Pancreas (tissue), 10 donors: ENCODE results near the gene ADCY5. TPM values are rescaled to one million over a fixed set of nuclear protein-coding genes. Genes with fewer than 3 reads are reported as not detected.
A peak's percentile ranks its signal among the peaks of the same experiment; 100 is the strongest.

Source experiments
- ATAC-seq, 4 donors: fragments of 200-7000 bp; cut with Tn5 transposase; one replicate each; pipeline versions ENCODE4 v1.8.0 to v1.9.1; 2020; ENCODE audit warnings: mild to moderate bottlenecking in 4 of 4, moderate library complexity in 4 of 4
- DNase-seq, 6 donors: peaks; one replicate each; pipeline ENCODE4 v3.0.0-alpha.2; 2020
- FAIRE-seq: peaks from 2 replicates; lab custom pipeline; 2012; peaks lifted over from hg19 to GRCh38; lab: Jason Lieb, UNC
- H3K27ac ChIP-seq, 4 donors: fragments of 200-600 bp; sonication (generic); 1 replicate in 3 of 4; 2 replicates in 1 of 4; pipeline versions ENCODE4 v1.5.0 to v1.8.0; 2020
- H3K27me3 ChIP-seq, 4 donors: fragments of 200-600 bp; one replicate each; pipeline ENCODE4 v1.8.0; 2021
- H3K36me3 ChIP-seq, 3 donors: fragments of 200-600 bp; sonication (generic) in 1 of 3; one replicate each; pipeline versions ENCODE4 v1.5.0 to v1.8.0; 2020 to 2021
- H3K4me1 ChIP-seq, 3 donors: fragments of 200-600 bp; one replicate each; pipeline ENCODE4 v1.8.0; 2021
- H3K4me3 ChIP-seq, 4 donors: fragments of 200-600 bp; sonication (generic) in 2 of 4; one replicate each; pipeline versions ENCODE4 v1.5.0 to v1.8.0; 2020 to 2021
- H3K9me3 ChIP-seq, 4 donors: fragments of 200-600 bp; one replicate each; pipeline ENCODE4 v1.8.0; 2021
- CTCF ChIP-seq, 4 donors: fragments of 200-600 bp; sonication (generic) in 3 of 4; IDR thresholded peaks; one replicate each; pipeline versions ENCODE4 v1.5.0 to v1.8.0; 2021; ENCODE audit warnings: antibody characterized with exemption in 4 of 4
- WGBS, 2 donors: extraction: QIAGEN DNeasy Blood & Tissue Kit; methylation state at CpG; one replicate each; pipeline ENCODE4 v1.1.7; 2013; 5-methylcytosine and 5-hydroxymethylcytosine counted together
- intact Hi-C, 3 donors: fragments of 100-400 bp; cut with DNase I; formaldehyde crosslinking; loops; one replicate each; pipeline versions ENCODE4 v1.11.1 to v1.14.2; 2022
- polyA plus RNA-seq, 2 donors: library from polyadenylated mRNA; stranded (reverse); fragments of 200-250 nt; gene quantifications; one replicate each; pipeline ENCODE4 v1.2.3, GENCODE V29; 2013
- total RNA-seq, 6 donors: library from RNA; stranded (reverse); fragmentation: NEBNext Ultra II Directional in 4 of 6; extraction: Animal tissue kit (Norgen Biotek cat#: 25700) in 4 of 6; gene quantifications; one replicate each; pipeline versions ENCODE4 v1.2.1 to v1.2.4, GENCODE V29; 2021 to 2023
- donor health status: healthy with polysubstance abuse.
- donor health status: DM: no; HTN: no; CAD: no; lungs with moderate emphysema.
- donor health status: DM: no; HTN: no; CAD: no.
- donor health status: control.
- donor health status: control.
- donor health status: Bipolar disorder and iron deficiency.
- donor health status: DM: yes; HTN: yes; CAD: no.
- donor health status: DM: no; HTN: no; CAD: no.
- donor health status: DM: no; HTN: no; CAD: no.
- donor health status: DM: yes; HTN: yes; CAD: no.

Gene ADCY5
- total and polyA plus RNA-seq, 8 donors, result 6.0 to 13.4 (median 9.6) TPM

- no peaks in the 10 kb centered on the region for H3K9me3 ChIP-seq
- DNase-seq (peak in 2 of 6 donors; percentile 27 to 36), FAIRE-seq (no peak), ATAC-seq (no peak)
- no peak overlapping the region for H3K4me3 ChIP-seq
- no peaks in the 10 kb centered on the region for H3K27me3 ChIP-seq
- intact Hi-C loops, result no loop called here
- WGBS, 2 donors, result 72 to 82% methylated on average over 13 of the region's 13 CpGs
- TF ChIP-seq CTCF (IDR thresholded peaks at IDR 0.05), result no peak
- no peaks in the 10 kb centered on the region for H3K36me3 ChIP-seq
- H3K4me1 ChIP-seq, result no peaks in the 10 kb centered on the region
- H3K27ac ChIP-seq, result no peak overlapping the region
These were observed 151.9 kb downstream of the ADCY5 start for GRCh38 chr3:123296836-123297626.

DNA sequence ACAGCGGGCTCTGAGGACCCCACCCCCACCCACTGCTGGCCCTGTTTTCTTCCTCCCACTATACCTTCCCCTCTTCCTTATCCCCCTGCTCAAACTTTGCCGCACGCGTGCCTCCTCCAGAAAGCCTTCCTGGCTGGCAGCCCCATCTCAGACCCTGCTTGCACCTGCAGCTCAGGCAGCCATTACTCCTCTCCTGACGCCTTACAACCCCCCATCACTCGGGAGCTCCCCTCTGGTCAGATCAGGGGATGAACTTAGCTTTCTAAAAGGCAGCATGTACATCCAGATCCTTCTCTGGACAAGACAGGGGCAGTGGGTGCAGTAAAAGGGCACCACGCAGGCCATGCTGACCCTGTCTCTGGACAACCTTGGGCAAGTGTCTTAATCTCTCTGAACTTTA, 152.6 kb downstream of the ADCY5 start:
- intact Hi-C loops, result no loop called here
- ATAC-seq, result no peak
- Histone ChIP-seq H3K36me3 (no peaks in the 10 kb centered on the region), H3K27ac (no peak overlapping the region), H3K4me3 (no peak overlapping the region), H3K4me1 (no peaks in the 10 kb centered on the region), H3K27me3 (no peaks in the 10 kb centered on the region), H3K9me3 (no peaks in the 10 kb centered on the region)
- FAIRE-seq, result no peak
- WGBS, 2 donors, result 72 to 85% methylated on average over 7 of the region's 7 CpGs
- DNase-seq, result peak in 1 of 6 donors; percentile 45
- TF ChIP-seq CTCF (IDR thresholded peaks at IDR 0.05), result no peak

DNA sequence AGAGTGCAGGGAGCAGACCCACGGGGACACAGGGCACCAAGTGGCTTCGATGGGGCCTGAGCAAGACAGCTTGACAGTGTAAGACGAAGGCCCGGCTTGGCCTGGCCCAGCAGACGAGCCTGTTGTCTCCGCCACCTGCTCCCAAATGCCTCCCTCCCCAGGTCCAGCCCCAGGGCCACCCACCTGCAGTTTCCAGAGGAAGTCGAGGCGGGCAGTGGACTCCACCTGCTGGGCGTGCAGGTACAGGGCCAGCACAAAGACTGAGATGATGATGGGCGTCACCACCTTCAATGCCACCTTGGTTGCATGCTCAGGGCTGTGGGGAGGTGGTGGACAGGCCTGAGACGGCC, 153.0 kb downstream of the ADCY5 start:
- 59 to 76% methylated on average over 10 to 11 of the region's 11 CpGs for WGBS, 2 donors
- Histone ChIP-seq H3K27me3 (no peaks in the 10 kb centered on the region), H3K27ac (no peak overlapping the region), H3K9me3 (no peaks in the 10 kb centered on the region), H3K4me1 (no peaks in the 10 kb centered on the region), H3K4me3 (no peak overlapping the region), H3K36me3 (no peaks in the 10 kb centered on the region)
- intact Hi-C loops, result no loop called here
- TF ChIP-seq CTCF (IDR thresholded peaks at IDR 0.05), result no peak
- FAIRE-seq (no peak), DNase-seq (peak in 1 of 6 donors; percentile 68), ATAC-seq (no peak)

GRCh38 chr3:123295171-123295900, 153.6 kb downstream of the ADCY5 start:
- no peaks in the 10 kb centered on the region for H3K9me3 ChIP-seq
- H3K4me3 ChIP-seq, result no peak overlapping the region
- H3K36me3 ChIP-seq, result no peaks in the 10 kb centered on the region
- no peak overlapping the region for H3K27ac ChIP-seq
- H3K27me3 ChIP-seq, result no peaks in the 10 kb centered on the region
- intact Hi-C loops, result no loop called here
- 59 to 73% methylated on average over 7 of the region's 7 CpGs for WGBS, 2 donors
- FAIRE-seq (no peak), DNase-seq (peak in 1 of 6 donors; percentile 40), ATAC-seq (peak in 1 of 4 donors; percentile 12)
- TF ChIP-seq CTCF (IDR thresholded peaks at IDR 0.05), result no peak
- H3K4me1 ChIP-seq, result no peaks in the 10 kb centered on the region
